Thymus (tissue), 11 donors: Measurements from ENCODE around the gene BIRC5. TPM values are rescaled to one million over a fixed set of nuclear protein-coding genes. Genes with fewer than 3 reads are reported as not detected.
A peak's percentile ranks its signal among the peaks of the same experiment; 100 is the strongest.

Source experiments
- DNase-seq, 9 donors: peaks; one replicate each; pipeline ENCODE4 v3.0.0-alpha.2; 2013; ENCODE audit warnings: low spot score in 9 of 9, low read depth in 6 of 9, missing footprints in 1 of 9
- H3K27ac ChIP-seq, 2 donors: one replicate each; pipeline ENCODE4 v1.5.1; 2013; ENCODE audit warnings: control low read depth in 1 of 2, low read depth in 1 of 2, low read length in 1 of 2, mild to moderate bottlenecking in 1 of 2, moderate library complexity in 1 of 2
- H3K27me3 ChIP-seq, 2 donors: one replicate each; pipeline ENCODE4 v1.5.1; 2013; ENCODE audit warnings: low read length in 1 of 2; ENCODE audit not compliant: control insufficient read depth in 2 of 2, insufficient read depth in 1 of 2
- H3K36me3 ChIP-seq, 2 donors: one replicate each; pipeline ENCODE4 v1.5.1; 2013; ENCODE audit warnings: low read length in 1 of 2, mild to moderate bottlenecking in 1 of 2, moderate library complexity in 1 of 2; ENCODE audit not compliant: control insufficient read depth in 2 of 2, insufficient read depth in 2 of 2
- H3K4me1 ChIP-seq, 2 donors: one replicate each; pipeline ENCODE4 v1.5.1; 2013; ENCODE audit warnings: low read length in 2 of 2; ENCODE audit not compliant: control insufficient read depth in 2 of 2, insufficient read depth in 2 of 2
- H3K4me3 ChIP-seq, 2 donors: one replicate each; pipeline ENCODE4 v1.5.1; 2013; ENCODE audit warnings: low read length in 2 of 2, control low read depth in 1 of 2, mild to moderate bottlenecking in 1 of 2
- H3K9me3 ChIP-seq, 2 donors: one replicate each; pipeline ENCODE4 v1.5.1; 2013; ENCODE audit warnings: low read length in 1 of 2, mild to moderate bottlenecking in 1 of 2; ENCODE audit not compliant: control insufficient read depth in 2 of 2, insufficient read depth in 1 of 2
- WGBS: extraction: QIAGEN DNeasy Blood & Tissue Kit; methylation state at CpG from one replicate; pipeline ENCODE4 v1.1.7; 2013; 5-methylcytosine and 5-hydroxymethylcytosine counted together
- polyA plus RNA-seq: library from polyadenylated mRNA; stranded (reverse); fragments of 200-250 nt; gene quantifications from one replicate; pipeline ENCODE4 v1.2.3, GENCODE V29; 2013
- total RNA-seq: library from RNA; stranded (reverse); fragments of 120-200 nt; gene quantifications from one replicate; pipeline ENCODE4 v1.2.4, GENCODE V29; 2013
- donor health status: healthy.

BIRC5 gene
- total and polyA plus RNA-seq, 2 donors: 6.8 to 53.2 TPM

GRCh38 chr17:78272181-78272913 is 58.3 kb downstream of the BIRC5 start:
- Histone ChIP-seq H3K9me3 (peaks cover 2 to 22% of the 10 kb centered on the region in 2 donors), H3K27me3 (no peaks in the 10 kb centered on the region), H3K4me1 (peaks cover 61 to 96% of the 10 kb centered on the region in 2 donors), H3K27ac (peak overlapping the region; percentile 89 to 96), H3K4me3 (peak overlapping the region; percentile 53 to 67), H3K36me3 (peaks cover 6 to 11% of the 10 kb centered on the region in 2 donors)
- WGBS: 4% methylated on average over 17 of the region's 17 CpGs
- DNase-seq: peak in 8 of 9 donors; percentile 80 to 96 (median 92)

- Histone ChIP-seq H3K9me3 (peaks cover 2 to 21% of the 10 kb centered on the region in 2 donors), H3K27ac (peak overlapping the region; percentile 89 to 96), H3K36me3 (peaks cover 6 to 11% of the 10 kb centered on the region in 2 donors), H3K4me1 (peaks cover 67 to 96% of the 10 kb centered on the region in 2 donors), H3K4me3 (peak overlapping the region; percentile 53 to 67), H3K27me3 (no peaks in the 10 kb centered on the region)
- WGBS: 70% methylated on average over 7 of the region's 7 CpGs
- DNase-seq: no peak
Observed at GRCh38 chr17:78272914-78273258, 58.8 kb downstream of the BIRC5 start.

GRCh38 chr17:78273813-78274212 is 59.8 kb downstream of the BIRC5 start:
- DNase-seq: no peak
- H3K36me3 ChIP-seq: peaks cover 6 to 11% of the 10 kb centered on the region in 2 donors
- no peaks in the 10 kb centered on the region for H3K27me3 ChIP-seq
- H3K9me3 ChIP-seq: peaks cover 2 to 21% of the 10 kb centered on the region in 2 donors
- H3K4me3 ChIP-seq: peak overlapping the region; percentile 1 to 30
- peak overlapping the region; percentile 74 to 89 for H3K27ac ChIP-seq
- peaks cover 70 to 96% of the 10 kb centered on the region in 2 donors for H3K4me1 ChIP-seq
- 97% methylated on average over 6 of the region's 6 CpGs for WGBS

Other genes starting within 250 kb of the BIRC5 start
- 83.7 TPM for gene TMC6, start 85.5 kb upstream of the BIRC5 start, total RNA-seq
- 174 TPM for gene TMC6, start 85.5 kb upstream of the BIRC5 start, polyA plus RNA-seq
- 28.6 TPM for gene TMC8, start 83.5 kb upstream of the BIRC5 start, total RNA-seq
- gene TMC8, start 83.5 kb upstream of the BIRC5 start, polyA plus RNA-seq: 196 TPM
- gene C17orf99, start 67.9 kb upstream of the BIRC5 start, total RNA-seq: 2.2 TPM
- 9.8 TPM for gene C17orf99, start 67.9 kb upstream of the BIRC5 start, polyA plus RNA-seq
- 47.1 TPM for gene SYNGR2, start 45.7 kb upstream of the BIRC5 start, total RNA-seq
- 149 TPM for gene SYNGR2, start 45.7 kb upstream of the BIRC5 start, polyA plus RNA-seq
- 32.3 TPM for gene TK1, start 27.2 kb upstream of the BIRC5 start, total RNA-seq
- 3.8 TPM for gene TK1, start 27.2 kb upstream of the BIRC5 start, polyA plus RNA-seq
- 29.1 TPM for gene AFMID, start 26.9 kb upstream of the BIRC5 start, total RNA-seq
- gene AFMID, start 26.9 kb upstream of the BIRC5 start, polyA plus RNA-seq: 19.9 TPM
- gene TMEM235, start 17.4 kb downstream of the BIRC5 start, total RNA-seq: 1.8 TPM
- 0.50 TPM for gene TMEM235, start 17.4 kb downstream of the BIRC5 start, polyA plus RNA-seq
- 59.5 TPM for gene SOCS3, start 145.8 kb downstream of the BIRC5 start, total RNA-seq
- 126 TPM for gene SOCS3, start 145.8 kb downstream of the BIRC5 start, polyA plus RNA-seq
- gene PGS1, start 164.4 kb downstream of the BIRC5 start, total RNA-seq: 34.6 TPM
- gene PGS1, start 164.4 kb downstream of the BIRC5 start, polyA plus RNA-seq: 32.1 TPM